HepG2 (cell line): ENCODE data around the gene YBX2. TPM values are rescaled to one million over a fixed set of nuclear protein-coding genes. Genes with fewer than 3 reads are reported as not detected.
A peak's percentile ranks its signal among the peaks of the same experiment; 100 is the strongest.

Experiments used
- CTCF ChIP-seq: sonication (generic); formaldehyde crosslinking; IDR thresholded peaks from 2 replicates; pipeline ENCODE4 v1.5.0; 2020; ENCODE audit warnings: mild to moderate bottlenecking, missing genetic modification reagents, moderate library complexity
- FOXC1 ChIP-seq: sonication (generic); formaldehyde crosslinking; IDR thresholded peaks from 2 replicates; pipeline ENCODE4 v1.8.0; 2022; ENCODE audit warnings: mild to moderate bottlenecking, missing genetic modification reagents, borderline replicate concordance
- GATA4 ChIP-seq: sonication (generic); IDR thresholded peaks from 2 replicates; pipeline ENCODE4 v1.6.1; 2016; ENCODE audit warnings: antibody characterized with exemption, low read depth, borderline replicate concordance
- IRF2 ChIP-seq: IDR thresholded peaks from 2 replicates; pipeline ENCODE4 v1.6.1; 2018; ENCODE audit warnings: missing genetic modification reagents, missing compliant biosample characterization
- LBX2 ChIP-seq: sonication (generic); formaldehyde crosslinking; IDR thresholded peaks from 2 replicates; pipeline ENCODE4 v1.5.0; 2020; ENCODE audit warnings: missing genetic modification reagents, mild to moderate bottlenecking, borderline replicate concordance
- MED8 ChIP-seq: sonication (generic); formaldehyde crosslinking; IDR thresholded peaks from 2 replicates; pipeline ENCODE4 v1.8.1; 2023; ENCODE audit warnings: mild to moderate bottlenecking, missing genetic modification reagents; ENCODE audit not compliant: insufficient replicate concordance
- NBN ChIP-seq: fragments of 450-650 bp; conservative IDR thresholded peaks from 2 replicates; pipeline ENCODE4 v1.6.1; 2017
- NFATC3 ChIP-seq: sonication (generic); formaldehyde crosslinking; IDR thresholded peaks from 2 replicates; pipeline ENCODE4 v1.5.1; 2020; ENCODE audit warnings: mild to moderate bottlenecking, missing genetic modification reagents
- NRL ChIP-seq: sonication (generic); formaldehyde crosslinking; IDR thresholded peaks from 2 replicates; pipeline ENCODE4 v1.5.0; 2020; ENCODE audit warnings: missing genetic modification reagents, mild to moderate bottlenecking, moderate library complexity, borderline replicate concordance
- RARA ChIP-seq: IDR thresholded peaks from 2 replicates; pipeline ENCODE4 v1.6.1; 2016; ENCODE audit warnings: missing genetic modification reagents, missing compliant biosample characterization
- SIX4 ChIP-seq: sonication (generic); formaldehyde crosslinking; IDR thresholded peaks from 2 replicates; pipeline ENCODE4 v1.4.0; 2020; ENCODE audit warnings: missing genetic modification reagents
- SP4 ChIP-seq: sonication (generic); formaldehyde crosslinking; IDR thresholded peaks from 2 replicates; pipeline ENCODE4 v1.8.1; 2023; ENCODE audit warnings: mild to moderate bottlenecking, missing genetic modification reagents
- TBX2 ChIP-seq: sonication (generic); formaldehyde crosslinking; IDR thresholded peaks from 2 replicates; pipeline ENCODE4 v1.5.0; 2020; ENCODE audit warnings: missing genetic modification reagents, mild to moderate bottlenecking, borderline replicate concordance
- TIGD3 ChIP-seq: sonication (generic); formaldehyde crosslinking; IDR thresholded peaks from 2 replicates; pipeline ENCODE4 v1.5.1; 2020; ENCODE audit warnings: mild to moderate bottlenecking, missing genetic modification reagents, borderline replicate concordance
- TRIM22 ChIP-seq: fragments of 450-650 bp; IDR thresholded peaks from 2 replicates; pipeline ENCODE4 v1.6.1; 2017
- YEATS2 ChIP-seq: sonication (generic); formaldehyde crosslinking; IDR thresholded peaks from 2 replicates; pipeline ENCODE4 v1.4.0; 2020; ENCODE audit warnings: missing genetic modification reagents, borderline replicate concordance
- YEATS4 ChIP-seq: sonication (generic); formaldehyde crosslinking; IDR thresholded peaks from 2 replicates; pipeline ENCODE4 v1.4.0; 2020; ENCODE audit warnings: missing genetic modification reagents, borderline replicate concordance
- ZMYM4 ChIP-seq: sonication (generic); formaldehyde crosslinking; IDR thresholded peaks from 2 replicates; pipeline ENCODE4 v1.8.1; 2023; ENCODE audit warnings: mild to moderate bottlenecking, missing genetic modification reagents
- ZNF12 ChIP-seq: sonication (generic); formaldehyde crosslinking; IDR thresholded peaks from 2 replicates; pipeline ENCODE4 v1.5.0; 2020; ENCODE audit warnings: missing genetic modification reagents
- ZNF256 ChIP-seq: sonication (generic); formaldehyde crosslinking; conservative IDR thresholded peaks from 2 replicates; pipeline ENCODE4 v1.4.0; 2020; ENCODE audit warnings: missing genetic modification reagents
- ZNF619 ChIP-seq: sonication (generic); formaldehyde crosslinking; IDR thresholded peaks from 2 replicates; pipeline ENCODE4 v1.4.0; 2020; ENCODE audit warnings: mild to moderate bottlenecking, missing genetic modification reagents
- ZNF737 ChIP-seq: sonication (generic); formaldehyde crosslinking; IDR thresholded peaks from 2 replicates; pipeline ENCODE4 v1.5.0; 2020; ENCODE audit warnings: missing genetic modification reagents, mild to moderate bottlenecking, borderline replicate concordance
- ZSCAN22 ChIP-seq: sonication (generic); formaldehyde crosslinking; IDR thresholded peaks from 2 replicates; pipeline ENCODE4 v1.4.0; 2020; ENCODE audit warnings: mild to moderate bottlenecking, missing genetic modification reagents
- polyA plus RNA-seq, 8 experiments: library from polyadenylated mRNA; depleted of rRNA in 3 of 8; stranded (reverse) in 7 of 8; unstranded in 1 of 8; fragments of >200 nt; fragmentation: Illumina TruSeq in 4 of 8; extraction: Trizol in 4 of 8; gene quantifications; 2 replicates each; pipeline versions ENCODE4 v1.2.1 to v1.2.3, GENCODE V29; 2011 to 2016; ENCODE audit warnings: low read depth in 4 of 8, missing spikeins in 1 of 8, mixed read lengths in 1 of 8; ENCODE audit not compliant: insufficient read depth in 1 of 8
- total RNA-seq, 5 experiments: library from RNA; depleted of rRNA; stranded (reverse); fragments of >200 nt; fragmentation: Illumina TruSeq; extraction: Trizol; gene quantifications; 2 replicates each; pipeline ENCODE4 v1.2.3, GENCODE V29; 2016; ENCODE audit warnings: low read depth in 1 of 5

Gene YBX2
- total and polyA plus RNA-seq, 2 of the 13 experiments (the other 11 are each of a cell fraction or from before 2014, with no cell fraction given) = 0.12 to 0.22 TPM

GRCh38 chr17:7241783-7242716, 52.4 kb downstream of the YBX2 start, which contains the start of gene GABARAP (continued):
- no peak for TF ChIP-seq ZNF619 (CRISPR knock-in tag)
- peak; percentile 39 for TF ChIP-seq MED8 (CRISPR knock-in tag)
- peak; percentile 72; the same call in 1 of the 2 replicates for TF ChIP-seq TBX2 (CRISPR knock-in tag)
- TF ChIP-seq TIGD3 (CRISPR knock-in tag) = no peak
- TF ChIP-seq LBX2 (CRISPR knock-in tag) = 0 out of 2 replicates have a peak, but pooled peaks have one; percentile 57
- TF ChIP-seq SIX4 (CRISPR knock-in tag) = no peak
- TF ChIP-seq GATA4 = no peak
- TF ChIP-seq NRL = peak; percentile 76; the same call in 1 of the 2 replicates
- TF ChIP-seq TRIM22 = no peak
- no peak for TF ChIP-seq ZNF737 (CRISPR knock-in tag)
- TF ChIP-seq IRF2 = no peak
- TF ChIP-seq CTCF (CRISPR knock-in tag) = no peak; the same call in 1 of the 2 replicates
- TF ChIP-seq NBN = no peak
- TF ChIP-seq ZNF12 (CRISPR knock-in tag) = no peak
- TF ChIP-seq FOXC1 = no peak
- TF ChIP-seq ZSCAN22 (CRISPR knock-in tag) = no peak
- TF ChIP-seq SP4 (CRISPR knock-in tag) = peak; percentile 36; the same call in 1 of the 2 replicates
- no peak for TF ChIP-seq RARA (CRISPR knock-in tag)
- peak; percentile 47 for TF ChIP-seq ZMYM4
- peak; percentile 76; the same call in 1 of the 2 replicates for TF ChIP-seq YEATS2 (CRISPR knock-in tag)
- no peak; the same call in none of the 2 replicates for TF ChIP-seq YEATS4 (CRISPR knock-in tag)
- TF ChIP-seq ZNF256 (CRISPR knock-in tag) = no peak
- no peak for TF ChIP-seq NFATC3 (CRISPR knock-in tag)
